ENCODE data around the gene UMODL1.

The UMODL1 gene

GRCh38 chr21:42040411-42041180 lies 30.5 kb upstream of the UMODL1 start:
- no peak for DNase-seq

- DNase-seq, result no peak
Measured at GRCh38 chr21:42041246-42041645, 29.9 kb upstream of the UMODL1 start.

- DNase-seq, result no peak
Measured at GRCh38 chr21:42041711-42042110, 29.4 kb upstream of the UMODL1 start.

DNA sequence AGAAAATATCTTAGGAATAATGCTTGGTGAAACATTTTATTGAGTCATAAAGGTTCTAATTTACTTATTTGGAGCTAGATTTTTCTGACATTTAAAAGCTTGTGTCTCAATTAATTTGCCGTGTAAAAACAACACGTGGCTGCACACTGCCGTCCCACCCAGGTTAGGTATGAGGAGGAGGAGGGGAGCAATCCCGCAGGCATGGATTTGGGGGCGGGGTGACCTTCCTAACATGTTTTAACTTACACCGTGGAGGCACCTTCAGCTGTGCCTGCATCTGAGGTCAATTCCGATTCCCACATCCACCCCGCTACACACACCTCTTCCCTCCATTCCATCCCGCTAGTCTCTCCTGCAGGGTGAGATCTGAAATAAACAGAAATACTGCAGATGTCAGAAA lies 28.5 kb upstream of the UMODL1 start:
- DNase-seq, result no peak

- no peak for DNase-seq
Measured at GRCh38 chr21:42043201-42043895, 27.8 kb upstream of the UMODL1 start.

DNA sequence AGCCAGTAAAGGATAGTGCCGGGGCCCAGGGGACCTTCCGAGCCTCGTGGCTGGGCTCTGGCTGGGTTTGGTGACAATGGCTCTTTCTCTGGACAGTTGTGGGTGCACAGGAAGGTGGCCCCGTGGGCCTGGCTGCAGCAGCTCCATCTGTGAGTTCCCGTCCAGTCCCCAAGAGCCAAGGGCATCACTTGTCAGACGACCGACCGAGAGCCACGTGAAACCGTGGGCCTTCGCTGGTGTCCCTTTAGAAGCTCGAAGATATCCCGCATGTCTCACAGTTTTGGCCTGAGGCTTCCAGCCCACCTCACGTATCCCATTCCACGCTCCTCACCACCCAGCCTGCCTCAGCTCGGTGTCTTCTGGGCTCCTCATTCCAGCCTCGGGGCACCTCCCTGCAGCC lies 27.2 kb upstream of the UMODL1 start:
- DNase-seq, result no peak

GRCh38 chr21:42044871-42045495 lies 26.1 kb upstream of the UMODL1 start:
- no peak for DNase-seq

GRCh38 chr21:42047821-42048613 lies 23.1 kb upstream of the UMODL1 start:
- DNase-seq, result no peak

GRCh38 chr21:42048870-42049577 lies 22.1 kb upstream of the UMODL1 start:
- DNase-seq, result no peak

DNA sequence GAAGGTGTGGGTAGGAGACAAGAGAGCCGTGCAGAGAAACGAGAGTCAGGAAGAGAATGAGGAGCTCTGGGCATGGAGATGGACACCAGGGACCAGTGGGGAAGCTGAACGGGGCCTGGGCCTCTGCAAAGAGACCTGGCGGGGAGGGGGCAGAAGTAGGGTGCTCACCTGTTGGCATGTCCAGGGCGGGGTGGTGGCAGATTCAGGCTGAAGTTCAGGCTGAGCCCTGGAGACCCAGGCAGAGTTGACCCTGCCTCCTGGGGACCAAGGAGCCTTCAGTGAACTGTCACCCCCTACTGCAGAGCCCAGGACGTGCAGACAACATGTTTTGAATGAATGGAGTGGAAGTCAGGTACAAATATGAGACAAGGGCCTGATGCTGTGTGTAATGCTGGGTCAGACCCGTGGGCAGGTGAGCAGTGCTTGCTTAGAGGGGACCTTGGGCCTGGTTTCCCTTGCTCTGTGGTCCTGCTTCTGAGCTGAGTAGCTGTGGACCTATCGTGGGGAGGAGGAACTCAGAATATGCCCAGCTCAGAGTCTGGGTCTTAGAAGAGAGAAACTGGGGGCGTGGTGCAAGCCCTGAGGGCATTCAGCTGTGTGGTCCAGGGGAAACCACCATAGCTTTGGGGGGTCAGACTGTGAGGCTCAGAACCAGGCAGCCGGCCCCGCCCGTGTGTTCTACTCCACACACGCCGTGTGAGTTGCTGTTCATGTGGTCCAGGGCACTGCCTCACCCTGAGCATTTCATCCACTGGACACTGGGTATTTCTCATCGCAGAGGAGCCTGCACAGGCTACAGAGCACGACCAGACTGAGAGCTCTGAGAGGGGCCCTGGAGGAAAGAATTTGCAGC lies 21.3 kb upstream of the UMODL1 start:
- DNase-seq, result no peak

DNA sequence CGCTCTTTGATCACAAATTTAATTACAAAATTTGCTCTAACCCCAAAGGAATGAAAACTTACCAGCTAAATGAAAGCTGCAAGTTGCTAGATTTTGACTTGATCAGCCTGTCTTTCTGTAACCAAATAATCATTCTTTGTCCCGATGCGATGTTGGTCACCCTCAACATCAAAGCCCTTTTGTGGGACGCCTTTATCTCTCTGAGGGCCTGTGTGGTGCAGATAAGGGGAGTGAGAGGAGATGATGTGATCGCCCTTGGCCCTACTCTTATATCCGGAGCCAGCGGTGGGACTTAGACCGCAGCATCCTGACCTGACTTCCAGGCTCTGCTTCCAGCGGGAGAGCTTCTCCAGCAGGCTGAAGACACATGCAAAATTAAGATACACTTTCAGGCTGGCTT lies 19.3 kb upstream of the UMODL1 start:
- DNase-seq, result no peak

- DNase-seq, result no peak
Measured at GRCh38 chr21:42055425-42055824, 15.7 kb upstream of the UMODL1 start.

GRCh38 chr21:42056468-42056867 lies 14.6 kb upstream of the UMODL1 start:
- no peak for DNase-seq

GRCh38 chr21:42056996-42057689 lies 14.0 kb upstream of the UMODL1 start:
- DNase-seq, result no peak

DNA sequence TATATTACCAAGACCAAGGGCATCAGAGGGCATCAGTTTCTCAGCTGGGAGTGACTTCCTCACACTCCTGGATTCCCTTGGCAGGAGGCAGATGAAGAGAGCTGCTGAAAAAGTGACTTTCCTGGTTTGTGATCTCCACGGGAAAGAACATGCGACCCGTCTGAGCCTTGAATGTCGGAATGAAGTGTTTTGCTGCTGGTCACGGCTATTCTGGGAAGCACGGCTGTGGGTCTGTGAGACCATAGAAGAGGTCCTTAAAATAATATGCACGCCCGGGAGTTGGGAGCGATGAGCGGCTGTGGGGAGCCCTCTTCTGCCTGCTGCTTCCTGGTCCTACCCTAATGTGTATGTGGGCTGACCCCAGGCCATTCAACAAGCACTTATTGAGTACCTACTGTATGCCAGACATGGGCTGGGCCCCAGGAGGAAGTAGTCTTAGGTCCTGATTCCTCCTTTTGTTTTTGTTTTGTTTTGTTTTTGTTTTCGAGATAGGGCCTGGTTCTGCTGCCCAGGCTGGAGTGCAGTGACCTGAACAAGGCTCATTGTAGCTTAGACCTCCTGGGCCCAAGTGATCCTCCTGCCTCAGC lies 13.2 kb upstream of the UMODL1 start:
- DNase-seq, result no peak

GRCh38 chr21:42058631-42059111 lies 12.4 kb upstream of the UMODL1 start:
- DNase-seq, result no peak

GRCh38 chr21:42059141-42059540 lies 12.0 kb upstream of the UMODL1 start:
- no peak for DNase-seq

- DNase-seq, result no peak
Measured at GRCh38 chr21:42059721-42060120, 11.4 kb upstream of the UMODL1 start.

DNA sequence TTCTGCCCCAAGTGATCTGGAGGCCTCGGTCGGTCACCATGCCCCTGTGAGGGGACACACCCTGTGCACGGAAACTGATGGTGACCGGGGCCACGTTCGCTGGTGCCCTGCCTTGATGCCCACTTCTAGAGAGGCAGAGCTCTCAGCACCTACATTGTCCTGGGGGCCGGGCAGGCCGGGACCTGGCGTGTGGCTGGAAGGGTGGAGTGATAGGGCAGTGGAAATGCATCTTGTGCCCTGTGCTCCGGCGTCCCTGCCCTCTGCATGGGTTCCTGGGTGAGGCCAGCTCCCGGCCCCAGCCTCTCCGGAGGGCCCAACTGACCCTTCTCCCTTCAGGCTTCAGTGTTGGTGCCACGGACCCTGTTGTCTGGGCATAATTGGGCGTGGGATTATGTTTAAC lies 11.0 kb upstream of the UMODL1 start:
- DNase-seq, result no peak

DNA sequence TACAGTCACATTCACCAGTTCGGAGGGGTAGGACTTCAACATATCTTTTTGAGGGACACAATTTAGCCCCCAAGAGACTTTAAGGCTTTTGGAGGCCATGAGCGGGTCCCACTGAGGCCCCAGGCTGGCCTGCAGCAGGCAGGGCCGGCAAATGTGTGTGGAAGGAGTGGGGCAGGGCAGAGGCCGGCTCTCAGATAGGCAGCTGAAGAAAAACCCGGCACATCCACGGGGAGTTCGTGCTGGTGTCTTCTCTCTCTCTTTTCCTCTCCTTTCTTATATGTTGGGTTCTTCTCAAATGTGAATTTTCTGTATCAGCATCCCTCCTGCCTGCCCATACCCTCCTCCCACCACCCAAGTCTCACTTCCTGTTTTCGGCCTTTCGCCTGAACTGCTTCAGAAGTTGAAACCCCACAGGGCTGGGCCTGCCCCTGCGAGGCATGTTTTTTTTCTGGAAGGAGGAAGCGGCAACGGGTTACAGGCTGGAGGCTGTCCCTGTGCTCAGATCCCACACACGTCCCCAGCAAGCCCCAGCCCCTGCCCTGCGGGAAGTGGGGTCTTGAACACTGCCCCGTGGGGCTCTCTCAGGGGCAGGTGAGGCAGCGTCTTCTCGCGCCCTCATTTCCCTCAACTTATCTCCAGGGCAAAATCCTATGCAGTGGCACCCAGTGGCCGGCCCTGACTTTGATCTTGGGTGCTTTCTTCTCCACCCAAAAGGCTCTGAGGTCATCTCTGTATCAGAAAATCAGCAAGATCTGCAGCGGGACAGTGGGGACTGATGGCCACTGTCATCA lies 9.7 kb upstream of the UMODL1 start:
- DNase-seq, result peak; percentile 51
